ENCODE data around the gene YEATS4. TPM values are rescaled to one million over a fixed set of nuclear protein-coding genes. Genes with fewer than 3 reads are reported as not detected.
A peak's percentile ranks its signal among the peaks of the same experiment; 100 is the strongest.

The YEATS4 gene
- total and polyA plus RNA-seq, 2 donors from 2014 or later = 14.5 to 15.6 TPM

- TF ChIP-seq, protein P1, sequence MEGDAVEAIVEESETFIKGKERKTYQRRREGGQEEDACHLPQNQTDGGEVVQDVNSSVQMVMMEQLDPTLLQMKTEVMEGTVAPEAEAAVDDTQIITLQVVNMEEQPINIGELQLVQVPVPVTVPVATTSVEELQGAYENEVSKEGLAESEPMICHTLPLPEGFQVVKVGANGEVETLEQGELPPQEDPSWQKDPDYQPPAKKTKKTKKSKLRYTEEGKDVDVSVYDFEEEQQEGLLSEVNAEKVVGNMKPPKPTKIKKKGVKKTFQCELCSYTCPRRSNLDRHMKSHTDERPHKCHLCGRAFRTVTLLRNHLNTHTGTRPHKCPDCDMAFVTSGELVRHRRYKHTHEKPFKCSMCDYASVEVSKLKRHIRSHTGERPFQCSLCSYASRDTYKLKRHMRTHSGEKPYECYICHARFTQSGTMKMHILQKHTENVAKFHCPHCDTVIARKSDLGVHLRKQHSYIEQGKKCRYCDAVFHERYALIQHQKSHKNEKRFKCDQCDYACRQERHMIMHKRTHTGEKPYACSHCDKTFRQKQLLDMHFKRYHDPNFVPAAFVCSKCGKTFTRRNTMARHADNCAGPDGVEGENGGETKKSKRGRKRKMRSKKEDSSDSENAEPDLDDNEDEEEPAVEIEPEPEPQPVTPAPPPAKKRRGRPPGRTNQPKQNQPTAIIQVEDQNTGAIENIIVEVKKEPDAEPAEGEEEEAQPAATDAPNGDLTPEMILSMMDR (IDR thresholded peaks at IDR 0.05; ENCODE audit: borderline replicate concordance, extremely low read depth, insufficient read depth) = no peak
- H3K27me3 ChIP-seq (ENCODE audit: control insufficient read depth, insufficient read depth, low read length) = no peaks in the 10 kb centered on the region
- H3K36me3 ChIP-seq (ENCODE audit: control insufficient read depth in 2 of 3, insufficient read depth in 3 of 3, low read length in 3 of 3) = peaks cover 0 to 2% (median 0%) of the 10 kb centered on the region in 3 donors
- H3K27ac ChIP-seq (ENCODE audit: low read depth in 2 of 2, low read length in 2 of 2) = peak overlapping the region in 1 of 2 donors; percentile 94
- H3K4me1 ChIP-seq (ENCODE audit: control insufficient read depth in 2 of 3, insufficient read depth in 2 of 3, low read depth in 1 of 3, low read length in 3 of 3) = peaks cover 0 to 5% (median 2%) of the 10 kb centered on the region in 3 donors
- H3K9me3 ChIP-seq (ENCODE audit: control insufficient read depth in 2 of 3, insufficient read depth in 1 of 3, low read length in 3 of 3) = no peaks in the 10 kb centered on the region
- peak overlapping the region; percentile 51 to 70 (median 61) for H3K9ac ChIP-seq (ENCODE audit: low read length in 3 of 3)
- DNase-seq = no peak
- H3K4me3 ChIP-seq (ENCODE audit: low read length in 3 of 3) = peak overlapping the region; percentile 81 to 96 (median 94)
- intact Hi-C loops (cut with DNase I) = no loop called here
- no peak for FAIRE-seq
Measured at GRCh38 chr12:69360348-69360672, 767 bp downstream of the YEATS4 start.

DNA sequence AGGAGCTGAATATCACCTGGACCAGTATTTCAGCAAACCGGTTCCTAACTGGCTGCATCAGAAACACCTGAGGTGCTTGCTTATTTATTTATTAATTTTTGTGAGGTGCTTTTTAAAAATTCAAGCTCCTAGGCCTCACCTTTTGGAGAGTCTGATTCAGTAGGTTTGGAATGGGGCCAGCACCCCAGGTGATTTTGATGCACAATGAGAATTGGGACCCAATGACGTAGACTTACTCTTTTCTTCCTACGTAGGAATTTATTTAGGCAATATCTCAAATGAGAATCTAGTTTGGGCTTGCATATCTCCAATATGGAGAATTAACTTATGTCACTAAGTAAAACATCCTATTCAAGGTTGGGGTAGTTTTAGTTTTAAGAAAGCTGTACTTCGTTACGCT, 7.3 kb downstream of the YEATS4 start:
- Histone ChIP-seq H3K27me3 (ENCODE audit: control insufficient read depth, insufficient read depth, low read length) (no peaks in the 10 kb centered on the region), H3K36me3 (ENCODE audit: control insufficient read depth in 2 of 3, insufficient read depth in 3 of 3, low read length in 3 of 3) (peaks cover 4 to 7% (median 5%) of the 10 kb centered on the region in 3 donors), H3K4me3 (ENCODE audit: low read length in 3 of 3) (no peak overlapping the region), H3K9ac (ENCODE audit: low read length in 3 of 3) (no peak overlapping the region), H3K27ac (ENCODE audit: low read depth in 2 of 2, low read length in 2 of 2) (no peak overlapping the region), H3K9me3 (ENCODE audit: control insufficient read depth in 2 of 3, insufficient read depth in 1 of 3, low read length in 3 of 3) (no peaks in the 10 kb centered on the region), H3K4me1 (ENCODE audit: control insufficient read depth in 2 of 3, insufficient read depth in 2 of 3, low read depth in 1 of 3, low read length in 3 of 3) (no peaks in the 10 kb centered on the region)
- intact Hi-C loops (cut with DNase I) = no loop called here
- TF ChIP-seq, protein P1 (IDR thresholded peaks at IDR 0.05; ENCODE audit: borderline replicate concordance, extremely low read depth, insufficient read depth) = no peak
- no peak for FAIRE-seq
- peak in 1 of 5 donors; percentile 12 for DNase-seq

DNA sequence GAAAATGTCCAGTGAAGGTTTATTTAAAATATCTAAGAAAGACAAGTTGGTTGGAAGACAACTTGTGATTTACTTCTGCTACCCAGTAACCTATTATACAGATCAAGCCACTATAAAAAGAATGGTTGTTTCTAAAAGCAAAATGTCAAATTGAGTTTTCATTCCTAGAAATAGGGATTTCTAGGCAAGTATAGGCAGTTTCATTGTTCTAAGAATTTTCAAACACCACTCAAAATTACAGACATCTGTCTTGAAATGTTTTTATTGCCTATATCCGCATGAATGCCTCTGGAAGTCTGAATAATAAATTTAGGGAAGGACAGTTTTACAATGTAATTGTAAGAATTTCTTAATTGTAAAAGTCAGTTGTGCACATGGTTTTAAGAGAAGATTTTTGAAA, 8.6 kb downstream of the YEATS4 start:
- Histone ChIP-seq H3K4me1 (ENCODE audit: control insufficient read depth in 2 of 3, insufficient read depth in 2 of 3, low read depth in 1 of 3, low read length in 3 of 3) (no peaks in the 10 kb centered on the region), H3K9ac (ENCODE audit: low read length in 3 of 3) (no peak overlapping the region), H3K27ac (ENCODE audit: low read depth in 2 of 2, low read length in 2 of 2) (no peak overlapping the region), H3K27me3 (ENCODE audit: control insufficient read depth, insufficient read depth, low read length) (no peaks in the 10 kb centered on the region), H3K9me3 (ENCODE audit: control insufficient read depth in 2 of 3, insufficient read depth in 1 of 3, low read length in 3 of 3) (no peaks in the 10 kb centered on the region), H3K36me3 (ENCODE audit: control insufficient read depth in 2 of 3, insufficient read depth in 3 of 3, low read length in 3 of 3) (peaks cover 4 to 9% (median 5%) of the 10 kb centered on the region in 3 donors), H3K4me3 (ENCODE audit: low read length in 3 of 3) (no peak overlapping the region)
- no peak for FAIRE-seq
- TF ChIP-seq, protein P1 (IDR thresholded peaks at IDR 0.05; ENCODE audit: borderline replicate concordance, extremely low read depth, insufficient read depth) = no peak
- peak in 1 of 5 donors; percentile 17 for DNase-seq
- intact Hi-C loops (cut with DNase I) = no loop called here

DNA sequence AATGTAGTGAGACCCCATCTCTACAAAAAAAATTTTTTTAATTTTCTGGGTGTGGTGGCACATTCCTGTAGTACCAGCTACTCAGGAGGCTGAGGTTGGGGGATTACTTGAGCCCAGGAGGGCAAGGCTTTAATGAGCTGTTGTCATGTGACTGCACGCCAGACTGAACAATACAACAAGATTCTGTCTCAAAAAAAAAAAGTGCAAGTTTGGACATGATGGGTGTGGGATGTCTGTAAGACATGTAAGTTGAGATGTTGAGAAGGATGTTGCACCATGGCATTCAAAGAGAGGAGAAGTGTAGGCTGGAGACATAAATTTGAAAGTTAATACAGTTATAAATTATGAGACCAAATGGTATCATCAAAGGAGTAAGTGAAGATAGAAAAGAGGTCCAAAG, 23.5 kb downstream of the YEATS4 start:
- no peaks in the 10 kb centered on the region for H3K4me1 ChIP-seq (ENCODE audit: control insufficient read depth in 2 of 3, insufficient read depth in 2 of 3, low read depth in 1 of 3, low read length in 3 of 3)
- DNase-seq = no peak
- no peak overlapping the region for H3K9ac ChIP-seq (ENCODE audit: low read length in 3 of 3)
- intact Hi-C loops (cut with DNase I) = no loop called here
- no peaks in the 10 kb centered on the region for H3K27me3 ChIP-seq (ENCODE audit: control insufficient read depth, insufficient read depth, low read length)
- H3K9me3 ChIP-seq (ENCODE audit: control insufficient read depth in 2 of 3, insufficient read depth in 1 of 3, low read length in 3 of 3) = no peaks in the 10 kb centered on the region
- H3K36me3 ChIP-seq (ENCODE audit: control insufficient read depth in 2 of 3, insufficient read depth in 3 of 3, low read length in 3 of 3) = peaks cover 0 to 2% (median 0%) of the 10 kb centered on the region in 3 donors
- H3K27ac ChIP-seq (ENCODE audit: low read depth in 2 of 2, low read length in 2 of 2) = no peak overlapping the region
- TF ChIP-seq, protein P1 (IDR thresholded peaks at IDR 0.05; ENCODE audit: borderline replicate concordance, extremely low read depth, insufficient read depth) = no peak
- no peak overlapping the region for H3K4me3 ChIP-seq (ENCODE audit: low read length in 3 of 3)
- FAIRE-seq = no peak
